Measurements from ENCODE around the gene DCTN5.
"Not testable (repeated sequence)": the region's sequence is repeated elsewhere in the genome, so short reads cannot be mapped to it uniquely, and the experiment has no call there.

Gene DCTN5

GRCh38 chr16:23712976-23713375 lies 71.7 kb downstream of the DCTN5 start, which contains the start of gene ERN2:
ERN2 (minus strand) TSS chr16:23713222; CDS start chr16:23713187, 35 bp downstream.
- H3K27ac ChIP-seq, result no peak within 1 kb of the TSS
- TF ChIP-seq ZFX (IDR thresholded peaks at IDR 0.05; ENCODE audit: borderline replicate concordance) (no peak), CTCF (IDR thresholded peaks at IDR 0.05) (no peak)

- no peak for TF ChIP-seq ZFX (IDR thresholded peaks at IDR 0.05; ENCODE audit: borderline replicate concordance)
- no peak for TF ChIP-seq CTCF (IDR thresholded peaks at IDR 0.05)
- H3K27ac ChIP-seq, result no peak overlapping the region
Measured at GRCh38 chr16:23716484-23716883, 75.2 kb downstream of the DCTN5 start.

- not testable (repeated sequence) for H3K27ac ChIP-seq
Measured at GRCh38 chr16:23722613-23723240, 81.5 kb downstream of the DCTN5 start.

GRCh38 chr16:23724096-23724784 lies 83.0 kb downstream of the DCTN5 start:
- TF ChIP-seq CTCF (IDR thresholded peaks at IDR 0.05) (no peak), ZFX (IDR thresholded peaks at IDR 0.05; ENCODE audit: borderline replicate concordance) (no peak)
- H3K27ac ChIP-seq, result no peak overlapping the region

- TF ChIP-seq ZFX (IDR thresholded peaks at IDR 0.05; ENCODE audit: borderline replicate concordance) (no peak), CTCF (IDR thresholded peaks at IDR 0.05) (no peak)
- no peak overlapping the region for H3K27ac ChIP-seq
Measured at GRCh38 chr16:23724785-23725131, 83.5 kb downstream of the DCTN5 start.

GRCh38 chr16:23726710-23727109 lies 85.4 kb downstream of the DCTN5 start:
- no peak for TF ChIP-seq CTCF (IDR thresholded peaks at IDR 0.05)
- TF ChIP-seq ZFX (IDR thresholded peaks at IDR 0.05; ENCODE audit: borderline replicate concordance), result no peak
- no peak overlapping the region for H3K27ac ChIP-seq
